HepG2 (cell line): ENCODE results near the gene CDC42EP1. TPM values are rescaled to one million over a fixed set of nuclear protein-coding genes. Genes with fewer than 3 reads are reported as not detected.
"Not testable (repeated sequence)": the region's sequence is repeated elsewhere in the genome, so short reads cannot be mapped to it uniquely, and the experiment has no call there.

Experiments
- ATAC-seq: fragments of 200-7000 bp; cut with Tn5 transposase; 3 replicates; pipeline ENCODE4 v1.9.1; 2020; ENCODE audit warnings: mild to moderate bottlenecking, moderate library complexity
- BruUV-seq: library from RNA; stranded (reverse); fragments of 400-500 nt; replicated peaks from 2 replicates; lab custom pipeline; 2021; lab: Mats Ljungman, UMichigan
- CTCF ChIA-PET: fragments of 300-600 bp; formaldehyde crosslinking; extraction: SDS; loops from one replicate; lab custom pipeline; 2021; ENCODE audit warnings: low total read pairs, inconsistent platforms, low intra/inter-chr PET ratio; lab: Yijun Ruan, JAX
- POLR2A ChIA-PET: fragments of 350-600 bp; sonication (Branson Sonifier 250); formaldehyde crosslinking; loops from one replicate; lab custom pipeline; 2020; ENCODE audit warnings: antibody characterized with exemption, inconsistent platforms; lab: Yijun Ruan, JAX
- DNase-seq: peaks from one replicate; pipeline ENCODE4 v3.0.0-alpha.2; 2015; ENCODE audit warnings: low spot score
- FAIRE-seq: peaks from 3 replicates; lab custom pipeline; 2011; peaks lifted over from hg19 to GRCh38; lab: Jason Lieb, UNC
- H2AFZ ChIP-seq: one replicate; pipeline ENCODE4 v1.6.1; 2011; ENCODE audit warnings: low read length, inconsistent platforms
- H3K27ac ChIP-seq: fragments of 300-600 bp; 3 replicates; pipeline ENCODE4 v1.8.0; 2011; ENCODE audit warnings: mixed run types, mild to moderate bottlenecking, mixed read lengths, low read length, inconsistent platforms; ENCODE audit not compliant: insufficient read depth; ENCODE audit errors: extremely low read length
- H3K27me3 ChIP-seq, 2 experiments: fragments of 200-600 bp in 1 of 2; 2 replicates in 1 of 2; 3 replicates in 1 of 2; pipeline versions ENCODE4 v1.6.0 to v1.8.0; 2011; ENCODE audit warnings: low read length in 2 of 2, mild to moderate bottlenecking in 2 of 2, moderate library complexity in 2 of 2, inconsistent platforms in 1 of 2; ENCODE audit not compliant: insufficient read depth in 2 of 2, control insufficient read depth in 1 of 2
- H3K36me3 ChIP-seq, 2 experiments: fragments of 200-600 bp in 1 of 2; replicated peaks in 1 of 2; 2 replicates in 1 of 2; 3 replicates in 1 of 2; pipeline versions ENCODE4 v1.5.1 to v1.8.0; 2011; ENCODE audit warnings: low read length in 2 of 2, inconsistent platforms in 1 of 2; ENCODE audit not compliant: insufficient read depth in 2 of 2, control insufficient read depth in 1 of 2
- H3K4me1 ChIP-seq: 2 replicates; pipeline ENCODE4 v1.5.1; 2012; ENCODE audit warnings: low read length, inconsistent platforms; ENCODE audit not compliant: insufficient read depth
- H3K4me2 ChIP-seq: 2 replicates; pipeline ENCODE4 v1.6.0; 2011; ENCODE audit warnings: low read depth, low read length, inconsistent platforms
- H3K4me3 ChIP-seq, 3 experiments: fragments of 200-600 bp in 1 of 3; sonication (generic), shearing (Covaris generic) in 1 of 3; replicated peaks in 1 of 3; 2 replicates each; pipeline ENCODE4 v1.5.1; 2011 to 2016; ENCODE audit warnings: low read length in 3 of 3, inconsistent platforms in 2 of 3, low read depth in 2 of 3, mild to moderate bottlenecking in 2 of 3, control low read depth in 1 of 3, mixed read lengths in 1 of 3; ENCODE audit not compliant: insufficient read depth in 1 of 3
- H3K79me2 ChIP-seq: one replicate; pipeline ENCODE4 v1.6.1; 2011; ENCODE audit warnings: low read length, inconsistent platforms; ENCODE audit not compliant: insufficient read depth
- H3K9ac ChIP-seq: 2 replicates; pipeline ENCODE4 v1.6.0; 2011; ENCODE audit warnings: mild to moderate bottlenecking, low read depth, low read length, inconsistent platforms; ENCODE audit not compliant: insufficient read depth
- H3K9me3 ChIP-seq: 2 replicates; pipeline ENCODE4 v1.5.1; 2012; ENCODE audit warnings: mild to moderate bottlenecking, low read length
- H4K20me1 ChIP-seq: 2 replicates; pipeline ENCODE4 v1.6.0; 2011; ENCODE audit warnings: inconsistent platforms, mild to moderate bottlenecking, low read length, moderate library complexity; ENCODE audit not compliant: insufficient read depth
- NR2C2 ChIP-seq: sonication (generic); formaldehyde crosslinking; IDR thresholded peaks from 2 replicates; pipeline ENCODE4 v1.4.0; 2020; ENCODE audit warnings: missing genetic modification reagents, mild to moderate bottlenecking, moderate library complexity, borderline replicate concordance
- WGBS: methylation state at CpG from one replicate; pipeline ENCODE4 v1.1.6; 2017; ENCODE audit warnings: low lambda C conversion rate; 5-methylcytosine and 5-hydroxymethylcytosine counted together
- in situ Hi-C: cut with HindIII; loops from 2 replicates; pipeline ENCODE4 v1.10.0; 2017; ENCODE audit warnings: low pct_unique_long_range_greater_than_20kb; ENCODE audit not compliant: extremely low pct_ligation_motif_present
- intact Hi-C: fragments of 100-400 bp; cut with micrococcal nuclease; formaldehyde crosslinking; loops from one replicate; pipeline ENCODE4 v1.10.0; 2022; ENCODE audit not compliant: unreplicated experiment
- polyA plus RNA-seq, 8 experiments: library from polyadenylated mRNA; depleted of rRNA in 3 of 8; stranded (reverse) in 7 of 8; unstranded in 1 of 8; fragments of >200 nt; fragmentation: Illumina TruSeq in 4 of 8; extraction: Trizol in 4 of 8; gene quantifications; 2 replicates each; pipeline versions ENCODE4 v1.2.1 to v1.2.3, GENCODE V29; 2011 to 2016; ENCODE audit warnings: low read depth in 4 of 8, missing spikeins in 1 of 8, mixed read lengths in 1 of 8; ENCODE audit not compliant: insufficient read depth in 1 of 8
- total RNA-seq, 5 experiments: library from RNA; depleted of rRNA; stranded (reverse); fragments of >200 nt; fragmentation: Illumina TruSeq; extraction: Trizol; gene quantifications; 2 replicates each; pipeline ENCODE4 v1.2.3, GENCODE V29; 2016; ENCODE audit warnings: low read depth in 1 of 5
- TF ChIP-seq, protein P1 (sequence below): sonication (generic); formaldehyde crosslinking; IDR thresholded peaks from 2 replicates; pipeline ENCODE4 v1.5.0; 2020; ENCODE audit warnings: mild to moderate bottlenecking, missing genetic modification reagents
- TF ChIP-seq, protein P2 (sequence below): sonication (generic); formaldehyde crosslinking; IDR thresholded peaks from 2 replicates; pipeline ENCODE4 v1.5.1; 2020; ENCODE audit warnings: missing genetic modification reagents, mild to moderate bottlenecking, borderline replicate concordance

Gene CDC42EP1
- total and polyA plus RNA-seq, 2 of the 13 experiments (the other 11 are each of a cell fraction or from before 2014, with no cell fraction given) = 17.1 to 29.5 TPM

DNA sequence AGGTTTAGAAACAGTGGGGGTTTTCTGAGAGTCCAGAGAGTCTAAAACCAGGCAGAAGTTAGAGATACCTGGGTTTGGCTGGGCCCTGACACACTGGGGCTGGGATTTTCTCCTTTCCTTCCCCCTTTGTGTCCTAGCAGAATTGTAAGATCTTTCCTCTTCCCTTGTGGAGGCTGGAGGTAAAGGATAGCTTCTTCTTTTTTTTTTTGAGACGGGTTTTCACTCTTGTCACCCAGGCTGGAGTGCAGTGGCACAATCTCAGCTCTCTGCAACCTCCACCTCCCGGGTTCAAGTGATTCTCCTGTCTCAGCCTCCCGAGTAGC, 49.8 kb downstream of the CDC42EP1 start:
- ATAC-seq = not testable (repeated sequence)
- 76% methylated on average over 3 of the region's 3 CpGs for WGBS
- peak overlapping the region; percentile 97 for H3K27ac ChIP-seq

More for the DNA sequence above, 49.8 kb downstream of the CDC42EP1 start:
- in situ Hi-C loops, H2AFZ ChIP-seq, FAIRE-seq, H3K9me3 ChIP-seq, H4K20me1 ChIP-seq, H3K27me3 ChIP-seq, H3K36me3 ChIP-seq, DNase-seq, intact Hi-C loops, BruUV-seq: not testable (repeated sequence)
- TF ChIP-seq NR2C2 (CRISPR knock-in tag) = 0 out of 2 replicates have a peak, but pooled peaks have one; percentile 1
- TF ChIP-seq, protein P1, sequence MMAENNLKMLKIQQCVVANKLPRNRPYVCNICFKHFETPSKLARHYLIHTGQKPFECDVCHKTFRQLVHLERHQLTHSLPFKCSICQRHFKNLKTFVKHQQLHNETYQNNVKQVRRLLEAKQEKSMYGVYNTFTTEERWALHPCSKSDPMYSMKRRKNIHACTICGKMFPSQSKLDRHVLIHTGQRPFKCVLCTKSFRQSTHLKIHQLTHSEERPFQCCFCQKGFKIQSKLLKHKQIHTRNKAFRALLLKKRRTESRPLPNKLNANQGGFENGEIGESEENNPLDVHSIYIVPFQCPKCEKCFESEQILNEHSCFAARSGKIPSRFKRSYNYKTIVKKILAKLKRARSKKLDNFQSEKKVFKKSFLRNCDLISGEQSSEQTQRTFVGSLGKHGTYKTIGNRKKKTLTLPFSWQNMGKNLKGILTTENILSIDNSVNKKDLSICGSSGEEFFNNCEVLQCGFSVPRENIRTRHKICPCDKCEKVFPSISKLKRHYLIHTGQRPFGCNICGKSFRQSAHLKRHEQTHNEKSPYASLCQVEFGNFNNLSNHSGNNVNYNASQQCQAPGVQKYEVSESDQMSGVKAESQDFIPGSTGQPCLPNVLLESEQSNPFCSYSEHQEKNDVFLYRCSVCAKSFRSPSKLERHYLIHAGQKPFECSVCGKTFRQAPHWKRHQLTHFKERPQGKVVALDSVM (CRISPR knock-in tag) = peak; percentile 17; the same call in 1 of the 2 replicates
- TF ChIP-seq, protein P2, sequence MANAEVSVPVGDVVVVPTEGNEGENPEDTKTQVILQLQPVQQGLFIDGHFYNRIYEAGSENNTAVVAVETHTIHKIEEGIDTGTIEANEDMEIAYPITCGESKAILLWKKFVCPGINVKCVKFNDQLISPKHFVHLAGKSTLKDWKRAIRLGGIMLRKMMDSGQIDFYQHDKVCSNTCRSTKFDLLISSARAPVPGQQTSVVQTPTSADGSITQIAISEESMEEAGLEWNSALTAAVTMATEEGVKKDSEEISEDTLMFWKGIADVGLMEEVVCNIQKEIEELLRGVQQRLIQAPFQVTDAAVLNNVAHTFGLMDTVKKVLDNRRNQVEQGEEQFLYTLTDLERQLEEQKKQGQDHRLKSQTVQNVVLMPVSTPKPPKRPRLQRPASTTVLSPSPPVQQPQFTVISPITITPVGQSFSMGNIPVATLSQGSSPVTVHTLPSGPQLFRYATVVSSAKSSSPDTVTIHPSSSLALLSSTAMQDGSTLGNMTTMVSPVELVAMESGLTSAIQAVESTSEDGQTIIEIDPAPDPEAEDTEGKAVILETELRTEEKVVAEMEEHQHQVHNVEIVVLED = 0 out of 2 replicates have a peak, but pooled peaks have one; percentile 16
- Histone ChIP-seq H3K4me2 (peak overlapping the region; percentile 90), H3K79me2 (peaks cover 20% of the 10 kb centered on the region), H3K4me1 (peaks cover 40% of the 10 kb centered on the region), H3K4me3 (peak overlapping the region; percentile 78 to 92 (median 82)), H3K9ac (peak overlapping the region; percentile 80)
- ChIA-PET CTCF (interaction anchor here (0.8 kb wide), 1 partner anchor 23 kb away, joined by 3 read pairs; no protein-coding TSS in a partner anchor), POLR2A (interaction anchor here (1.1 to 6.0 kb wide), 9 partner anchors 9 to 98 kb away, joined by 3 to 75 read pairs (median 12); partner anchors contain the start of genes PDXP and SH3BP1)
